Measurements from ENCODE around the gene IL1RN. TPM values are rescaled to one million over a fixed set of nuclear protein-coding genes. Genes with fewer than 3 reads are reported as not detected.

Gene IL1RN
- total RNA-seq, 1 donor from 2014 or later: 0.29 TPM

DNA sequence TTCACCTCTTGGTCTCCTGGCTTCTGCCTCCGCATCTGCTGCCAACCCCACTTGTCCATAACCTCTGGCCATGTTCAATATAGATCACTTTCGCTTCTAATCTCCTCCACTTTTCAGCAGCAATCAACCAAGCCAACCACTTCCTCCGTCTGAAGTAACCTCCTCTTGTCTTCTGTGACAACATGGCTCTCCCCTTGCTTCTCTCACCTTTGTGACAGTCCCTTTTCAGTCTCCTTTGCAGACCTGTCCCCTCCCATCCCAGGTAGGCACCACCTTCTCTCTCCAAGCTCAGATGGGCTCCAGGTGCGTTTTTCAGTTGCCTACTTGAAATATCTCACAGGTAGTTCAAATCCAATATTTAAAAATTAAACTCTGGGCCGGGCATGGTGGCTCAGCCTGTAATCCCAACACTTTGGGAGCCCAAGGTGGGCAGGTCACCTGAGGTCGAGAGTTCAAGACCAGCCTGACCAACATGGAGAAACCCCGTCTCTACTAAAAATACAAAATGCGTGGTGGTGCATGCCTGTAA lies 41.7 kb downstream of the IL1RN start:
- TF ChIP-seq, protein P1, sequence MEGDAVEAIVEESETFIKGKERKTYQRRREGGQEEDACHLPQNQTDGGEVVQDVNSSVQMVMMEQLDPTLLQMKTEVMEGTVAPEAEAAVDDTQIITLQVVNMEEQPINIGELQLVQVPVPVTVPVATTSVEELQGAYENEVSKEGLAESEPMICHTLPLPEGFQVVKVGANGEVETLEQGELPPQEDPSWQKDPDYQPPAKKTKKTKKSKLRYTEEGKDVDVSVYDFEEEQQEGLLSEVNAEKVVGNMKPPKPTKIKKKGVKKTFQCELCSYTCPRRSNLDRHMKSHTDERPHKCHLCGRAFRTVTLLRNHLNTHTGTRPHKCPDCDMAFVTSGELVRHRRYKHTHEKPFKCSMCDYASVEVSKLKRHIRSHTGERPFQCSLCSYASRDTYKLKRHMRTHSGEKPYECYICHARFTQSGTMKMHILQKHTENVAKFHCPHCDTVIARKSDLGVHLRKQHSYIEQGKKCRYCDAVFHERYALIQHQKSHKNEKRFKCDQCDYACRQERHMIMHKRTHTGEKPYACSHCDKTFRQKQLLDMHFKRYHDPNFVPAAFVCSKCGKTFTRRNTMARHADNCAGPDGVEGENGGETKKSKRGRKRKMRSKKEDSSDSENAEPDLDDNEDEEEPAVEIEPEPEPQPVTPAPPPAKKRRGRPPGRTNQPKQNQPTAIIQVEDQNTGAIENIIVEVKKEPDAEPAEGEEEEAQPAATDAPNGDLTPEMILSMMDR (conservative IDR thresholded peaks at IDR 0.05; ENCODE audit: low read depth, low read length): no peak
- no peak for DNase-seq (ENCODE audit: low read depth)
- no peak overlapping the region for H3K4me3 ChIP-seq (ENCODE audit: low read depth, low read length)

DNA sequence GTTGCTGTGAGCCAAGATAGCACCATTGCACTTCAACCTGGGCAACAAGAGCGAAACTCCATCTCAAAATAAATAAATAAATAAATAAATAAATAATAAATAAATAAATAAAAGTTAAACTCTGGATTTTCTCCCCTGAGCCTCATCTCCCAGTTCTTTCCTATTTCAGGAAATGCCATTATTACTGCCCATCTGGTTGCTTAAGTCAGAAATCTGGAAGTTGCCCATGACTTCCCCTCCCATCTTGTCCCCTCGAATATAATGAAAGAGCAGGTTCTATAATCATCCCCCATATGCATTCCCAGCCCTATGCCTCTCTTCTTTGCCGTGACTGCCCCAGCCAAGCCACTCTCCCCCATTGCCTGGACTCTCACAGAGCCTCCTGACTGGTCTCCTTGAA lies 42.2 kb downstream of the IL1RN start:
- no peak for DNase-seq (ENCODE audit: low read depth)
- H3K4me3 ChIP-seq (ENCODE audit: low read depth, low read length): no peak overlapping the region
- TF ChIP-seq, protein P1 (conservative IDR thresholded peaks at IDR 0.05; ENCODE audit: low read depth, low read length): no peak

DNA sequence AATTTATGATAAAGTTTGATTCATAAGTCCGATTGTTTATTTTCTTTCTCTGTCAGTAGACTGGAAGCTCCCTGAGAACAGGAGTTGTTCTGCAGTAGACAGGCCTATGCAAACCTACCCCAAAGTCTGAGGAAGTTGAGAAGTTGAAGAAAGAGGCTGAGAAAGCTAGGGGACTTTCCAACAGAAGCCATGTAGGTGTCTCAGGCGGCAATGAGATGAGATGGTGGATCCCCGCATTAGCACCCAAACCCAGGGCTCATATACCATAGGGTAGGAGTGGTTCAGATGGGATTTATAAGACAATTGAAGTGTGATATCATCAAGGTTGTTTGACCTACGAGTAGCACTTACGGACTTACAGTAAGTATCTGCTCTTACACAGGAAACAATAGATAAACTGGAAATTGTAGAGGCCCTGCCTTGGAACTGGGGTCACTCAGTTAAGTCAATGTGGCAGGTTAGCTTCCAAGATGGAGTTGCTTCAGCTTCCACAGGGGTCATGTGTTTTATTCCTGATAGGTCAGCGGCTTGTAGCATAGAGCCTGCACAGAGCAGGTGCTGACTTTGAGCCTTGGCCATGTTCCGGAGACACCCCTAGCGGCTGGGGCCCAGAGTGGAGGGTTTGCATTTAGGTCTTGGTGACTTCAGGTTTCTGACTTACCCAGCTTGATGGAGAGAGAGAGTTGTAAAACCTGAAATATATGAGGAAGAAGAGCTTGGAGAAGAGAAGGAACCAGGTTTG lies 44.1 kb downstream of the IL1RN start:
- TF ChIP-seq, protein P1 (conservative IDR thresholded peaks at IDR 0.05; ENCODE audit: low read depth, low read length): no peak
- H3K4me3 ChIP-seq (ENCODE audit: low read depth, low read length): no peak overlapping the region
- DNase-seq (ENCODE audit: low read depth): no peak

- TF ChIP-seq, protein P1 (conservative IDR thresholded peaks at IDR 0.05; ENCODE audit: low read depth, low read length): no peak
- DNase-seq (ENCODE audit: low read depth): no peak
- H3K4me3 ChIP-seq (ENCODE audit: low read depth, low read length): no peak overlapping the region
Observed at GRCh38 chr2:113172721-113173541, 45.5 kb downstream of the IL1RN start.

DNA sequence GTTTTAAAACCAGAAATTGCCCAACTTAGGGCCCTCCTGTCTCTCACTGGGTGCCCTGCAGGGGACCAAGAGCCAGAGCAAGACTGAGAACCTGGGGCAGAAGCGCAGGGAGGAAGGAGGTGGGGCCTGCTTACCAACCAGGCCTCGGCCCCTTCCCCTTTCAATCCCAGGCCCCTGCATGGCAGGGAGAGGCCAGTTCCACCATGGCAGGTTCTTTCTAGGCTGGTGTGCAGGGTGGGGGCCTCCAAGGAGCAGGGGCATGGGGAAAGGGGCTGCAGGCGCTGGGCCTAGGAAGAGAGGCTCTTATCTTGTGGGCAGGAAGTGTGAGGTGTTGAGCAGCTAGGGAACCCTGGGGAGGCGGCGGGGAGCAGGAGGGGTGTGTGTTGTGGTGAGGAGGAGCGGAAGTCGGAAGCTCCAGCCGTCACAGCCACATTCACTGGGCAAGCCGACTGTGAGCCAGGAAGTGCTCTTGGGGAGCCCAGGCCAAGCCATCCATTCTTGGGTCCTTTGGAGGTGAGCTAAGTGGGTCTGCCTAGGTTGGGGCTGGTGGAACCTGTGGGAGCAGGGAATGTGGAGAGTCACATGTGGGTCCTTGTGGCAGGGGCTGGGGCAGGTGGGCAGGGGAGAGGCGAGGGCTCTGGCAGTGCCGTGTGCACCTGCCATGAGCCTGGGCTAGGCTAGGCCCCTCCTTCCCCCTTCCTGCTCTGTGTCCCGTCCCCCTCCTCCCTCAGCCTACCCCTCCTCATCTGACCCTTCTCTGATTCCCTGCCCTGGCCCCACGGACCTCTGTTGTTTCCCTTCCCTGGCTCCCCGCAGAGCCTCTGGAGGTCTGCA lies 46.4 kb downstream of the IL1RN start, which contains the start of gene PSD4:
PSD4 (plus strand) TSS at position 430 of the 834 bp plus-strand sequence. CDS start 8,486 bp downstream, outside the sequence.
- DNase-seq (ENCODE audit: low read depth): no peak
- TF ChIP-seq, protein P1 (conservative IDR thresholded peaks at IDR 0.05; ENCODE audit: low read depth, low read length): no peak

DNA sequence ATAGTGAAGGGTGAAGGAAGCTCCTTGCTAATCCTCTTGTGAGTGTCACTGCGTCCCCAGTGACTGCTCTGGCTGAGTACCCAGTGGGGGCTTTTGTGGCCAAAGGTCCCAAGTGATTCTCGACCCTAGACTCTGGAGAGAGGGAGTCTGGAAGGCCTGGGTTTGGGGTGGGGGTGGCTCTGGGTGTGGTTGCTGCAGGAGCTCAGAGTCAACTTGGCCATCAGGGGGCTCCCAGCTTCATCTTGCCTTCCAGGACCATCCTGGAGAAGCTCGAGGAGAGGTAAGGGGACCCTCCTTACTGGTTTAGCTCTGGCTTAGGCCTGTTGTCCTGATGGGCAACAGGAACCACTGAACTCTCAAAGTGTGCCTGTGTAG lies 47.0 kb downstream of the IL1RN start:
- TF ChIP-seq, protein P1 (conservative IDR thresholded peaks at IDR 0.05; ENCODE audit: low read depth, low read length): no peak
- H3K4me3 ChIP-seq (ENCODE audit: low read depth, low read length): no peak overlapping the region
- DNase-seq (ENCODE audit: low read depth): no peak

More for the DNA sequence above, 46.4 kb downstream of the IL1RN start, which contains the start of gene PSD4:
- no peak within 1 kb of the TSS for H3K4me3 ChIP-seq (ENCODE audit: low read depth, low read length)

Measured in epithelial cell of proximal tubule (primary cell).